Renal cortical epithelial cell (primary cell): Measurements from ENCODE around the gene C11orf65. TPM values are rescaled to one million over a fixed set of nuclear protein-coding genes. Genes with fewer than 3 reads are reported as not detected.

Experiments
- DNase-seq: peaks from one replicate; pipeline ENCODE4 v3.0.0-alpha.2; 2011; ENCODE audit warnings: low read depth
- total RNA-seq: library from RNA; depleted of rRNA; stranded (reverse); fragments of >200 nt; gene quantifications from 2 replicates; pipeline ENCODE4 v1.2.3, GENCODE V29; 2014

Gene C11orf65, protein sequence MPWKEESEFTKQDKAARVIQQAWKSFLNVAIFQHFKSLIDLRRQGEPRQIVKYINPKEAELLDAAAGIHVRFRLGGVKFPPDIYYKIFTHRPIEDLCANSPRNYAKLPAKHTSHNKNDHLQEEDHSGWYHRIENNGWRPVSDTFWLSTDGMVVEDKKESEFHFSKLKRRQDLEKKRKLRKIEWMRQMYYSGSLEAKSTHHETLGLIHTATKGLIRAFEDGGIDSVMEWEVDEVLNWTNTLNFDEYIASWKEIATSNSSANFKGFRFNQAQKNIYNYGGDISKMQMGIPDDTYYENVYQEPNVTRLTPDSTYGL
- total RNA-seq: 1.7 TPM in 1 of 2 replicates, not detected in the other

- DNase-seq: peak; percentile 92
Measured at GRCh38 chr11:108467091-108467823, at the start of gene C11orf65. Gene C11orf65, minus strand, starts transcription at chr11:108467529. Its CDS starts 5,970 bp downstream, at chr11:108461559.

GRCh38 chr11:108516125-108516524, 48.8 kb upstream of the C11orf65 start:
- DNase-seq: no peak

GRCh38 chr11:108512708-108513107, 45.4 kb upstream of the C11orf65 start:
- DNase-seq: peak; percentile 11

DNA sequence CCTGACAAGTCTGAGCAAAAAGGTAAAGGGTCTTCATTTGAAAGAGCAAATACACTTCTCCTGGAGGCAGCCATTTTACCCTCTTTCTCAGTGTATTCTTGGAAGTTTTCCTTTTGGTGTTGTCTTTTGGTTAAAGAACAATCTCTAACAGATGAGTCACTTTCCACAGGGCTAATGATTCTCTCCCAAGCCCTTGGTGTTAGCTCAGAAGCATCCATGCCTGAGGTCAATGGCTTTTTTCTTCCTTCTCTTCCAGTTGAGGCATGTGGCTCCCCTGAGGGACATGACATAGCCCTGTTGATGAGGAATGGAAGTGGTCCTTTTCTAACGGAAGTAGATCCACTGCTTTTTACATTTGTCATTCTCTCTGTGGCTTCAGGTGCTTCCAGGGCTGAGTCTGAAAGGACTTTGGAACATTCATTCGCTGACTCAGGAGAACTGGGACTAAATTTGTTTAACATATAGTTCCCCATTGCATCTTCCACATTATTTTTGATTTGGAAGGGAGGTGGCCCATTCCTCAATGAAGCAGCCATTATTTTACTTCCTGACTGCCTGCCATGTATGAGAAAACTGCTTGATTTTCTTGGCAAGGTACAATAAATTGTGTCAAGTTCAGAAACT, 44.6 kb upstream of the C11orf65 start:
- DNase-seq: peak; percentile 98

GRCh38 chr11:108508653-108509593, 41.6 kb upstream of the C11orf65 start:
- DNase-seq: no peak

DNA sequence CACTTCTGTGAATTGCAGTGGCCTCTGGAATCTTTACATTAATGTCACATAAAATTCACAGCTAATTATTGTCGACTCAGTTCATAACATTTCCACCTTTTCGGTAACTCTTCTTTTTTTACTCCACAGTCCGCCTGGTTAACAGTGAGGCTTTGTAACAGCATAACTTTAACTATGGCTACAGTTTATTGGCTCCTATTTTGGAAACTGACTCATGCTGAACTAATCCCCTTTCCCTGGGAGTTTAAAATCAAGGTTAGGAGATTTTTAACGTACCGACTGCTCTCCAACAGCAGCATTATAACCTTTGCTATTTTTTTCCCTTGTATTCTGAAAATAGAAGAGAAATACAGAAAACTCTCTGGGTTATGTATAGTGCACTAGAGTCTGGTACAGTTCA, 34.1 kb upstream of the C11orf65 start:
- DNase-seq: no peak

DNA sequence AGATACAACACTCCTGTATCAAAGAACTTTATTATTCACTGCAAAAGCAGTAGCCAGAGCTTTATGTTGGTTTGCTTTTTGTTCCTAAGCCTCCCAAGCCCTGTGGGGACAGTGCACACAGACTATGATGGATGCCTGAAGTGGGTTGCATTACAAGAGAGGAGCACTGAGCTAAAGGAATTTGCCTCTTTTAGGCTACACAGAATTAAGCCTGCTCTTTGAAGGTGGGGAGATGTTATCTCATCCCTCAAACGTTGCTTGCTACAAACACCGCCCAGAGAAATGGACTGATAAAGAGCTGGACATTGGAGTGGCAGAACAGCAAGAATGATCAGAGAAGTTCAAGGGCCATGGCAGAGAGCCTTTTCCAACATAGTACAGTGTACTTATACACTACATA, 33.4 kb upstream of the C11orf65 start:
- no peak for DNase-seq

GRCh38 chr11:108500169-108500568, 32.8 kb upstream of the C11orf65 start:
- no peak for DNase-seq

- DNase-seq: no peak
Measured at GRCh38 chr11:108498816-108499408, 31.6 kb upstream of the C11orf65 start.

GRCh38 chr11:108498046-108498815, 30.9 kb upstream of the C11orf65 start, which contains the start of gene POGLUT3:
Gene POGLUT3, minus strand, starts transcription at chr11:108498384. Its CDS starts 18 bp downstream, at chr11:108498366.
- DNase-seq: no peak

GRCh38 chr11:108497317-108498045, 30.2 kb upstream of the C11orf65 start:
- peak; percentile 96 for DNase-seq

- peak; percentile 18 for DNase-seq
Measured at GRCh38 chr11:108496643-108497256, 29.4 kb upstream of the C11orf65 start.

GRCh38 chr11:108495326-108495725, 28.0 kb upstream of the C11orf65 start:
- no peak for DNase-seq

DNA sequence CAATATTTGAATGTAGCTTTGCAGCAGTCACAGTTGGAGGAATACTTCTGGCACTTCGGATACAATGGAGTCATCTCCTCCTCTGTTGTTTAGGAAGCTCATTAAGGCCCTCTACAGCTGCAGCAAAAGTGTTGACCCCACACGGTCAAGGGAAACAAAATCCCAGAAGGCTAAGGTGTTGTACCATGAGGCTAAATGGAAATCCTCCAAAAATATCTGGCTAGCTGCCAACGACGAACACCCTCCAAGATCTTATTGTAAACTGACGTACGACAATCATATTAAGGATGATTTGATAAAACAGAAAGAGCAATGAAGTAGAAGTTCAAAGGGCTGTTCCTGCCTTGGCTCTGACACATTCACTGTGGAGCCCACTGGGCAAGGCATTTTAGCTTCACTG, 26.9 kb upstream of the C11orf65 start:
- no peak for DNase-seq

DNA sequence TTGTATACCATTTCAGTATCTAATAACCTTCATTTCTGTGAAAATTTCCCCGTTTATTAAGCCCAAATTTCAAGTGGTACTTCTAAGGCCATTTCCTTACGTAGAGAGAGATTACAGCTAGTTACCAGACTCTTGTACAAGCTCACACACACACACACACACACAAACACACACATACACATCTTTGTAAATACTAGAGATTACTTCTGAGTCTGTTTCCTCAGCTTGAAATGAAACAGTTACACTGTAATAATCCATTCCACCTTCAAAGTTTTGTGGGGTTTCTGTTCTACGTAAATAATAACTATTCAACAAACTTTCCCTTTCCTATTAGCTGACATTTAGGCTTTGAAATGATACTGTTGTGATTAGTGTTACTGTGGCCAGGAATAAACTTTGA, 24.6 kb upstream of the C11orf65 start:
- no peak for DNase-seq

- no peak for DNase-seq
Measured at GRCh38 chr11:108486828-108487227, 19.5 kb upstream of the C11orf65 start.

- DNase-seq: no peak
Measured at GRCh38 chr11:108486331-108486730, 19.0 kb upstream of the C11orf65 start.

DNA sequence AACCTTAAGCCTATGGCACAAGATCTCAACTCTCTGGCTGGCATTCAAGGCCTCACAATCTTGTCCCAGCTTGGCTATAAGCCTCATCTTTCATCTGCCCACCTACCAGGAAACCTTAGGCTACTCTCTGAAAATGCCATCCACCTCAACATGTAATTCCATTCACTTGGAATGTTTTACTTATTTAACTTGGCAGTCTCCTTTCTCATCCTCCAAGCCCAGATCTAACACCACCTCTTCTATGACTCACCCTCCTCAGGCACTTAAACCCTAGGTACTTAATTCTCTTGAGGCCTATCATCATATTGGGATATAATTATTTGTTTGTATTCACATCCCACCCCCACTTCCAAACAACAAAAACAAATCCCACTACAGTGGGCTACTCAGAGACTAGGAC, 15.8 kb upstream of the C11orf65 start:
- DNase-seq: peak; percentile 75
